Activated naive CD8-positive, alpha-beta T cell treated with anti-CD3 and anti-CD28 coated beads for 36 hours (primary cell): ENCODE data around the gene C2CD4B. TPM values are rescaled to one million over a fixed set of nuclear protein-coding genes. Genes with fewer than 3 reads are reported as not detected.

Experiments used
- DNase-seq: peaks from one replicate; pipeline ENCODE4 v3.0.0; 2021
- H3K27ac Mint-ChIP-seq: one replicate; pipeline ENCODE4 v1.8.0; 2022; ENCODE audit warnings: mild to moderate bottlenecking, moderate library complexity, mixed read lengths
- H3K27me3 Mint-ChIP-seq: one replicate; pipeline ENCODE4 v1.8.0; 2022; ENCODE audit warnings: mild to moderate bottlenecking, mixed read lengths
- H3K36me3 Mint-ChIP-seq: one replicate; pipeline ENCODE4 v1.8.0; 2021; ENCODE audit warnings: mild to moderate bottlenecking, mixed read lengths
- H3K4me1 Mint-ChIP-seq: one replicate; pipeline ENCODE4 v1.8.0; 2021; ENCODE audit warnings: mixed read lengths
- H3K4me3 Mint-ChIP-seq: one replicate; pipeline ENCODE4 v1.8.0; 2022; ENCODE audit warnings: mild to moderate bottlenecking, moderate library complexity, mixed read lengths
- H3K9me3 Mint-ChIP-seq: one replicate; pipeline ENCODE4 v1.8.0; 2022; ENCODE audit warnings: mixed read lengths
- total RNA-seq, 2 experiments: library from RNA; stranded (reverse); gene quantifications; one replicate each; pipeline ENCODE4 v1.2.3, GENCODE V29; 2021

Gene C2CD4B
- total RNA-seq, 2 experiments from 2014 or later: not detected

GRCh38 chr15:62165793-62166375 lies 799 bp upstream of the C2CD4B start:
- Mint-ChIP-seq H3K36me3 (no peaks in the 10 kb centered on the region), H3K27me3 (peaks cover 71% of the 10 kb centered on the region), H3K9me3 (no peaks in the 10 kb centered on the region), H3K4me3 (peak overlapping the region; percentile 55), H3K27ac (no peak overlapping the region), H3K4me1 (peaks cover 17% of the 10 kb centered on the region)
- no peak for DNase-seq

- H3K36me3 Mint-ChIP-seq: no peaks in the 10 kb centered on the region
- H3K9me3 Mint-ChIP-seq: peaks cover 2% of the 10 kb centered on the region
- H3K4me3 Mint-ChIP-seq: peak overlapping the region; percentile 73
- H3K4me1 Mint-ChIP-seq: peaks cover 17% of the 10 kb centered on the region
- peaks cover 74% of the 10 kb centered on the region for H3K27me3 Mint-ChIP-seq
- DNase-seq: peak; percentile 35
- H3K27ac Mint-ChIP-seq: no peak overlapping the region
Observed at GRCh38 chr15:62164396-62165103, 535 bp downstream of the C2CD4B start.

GRCh38 chr15:62164014-62164395 lies 1.1 kb downstream of the C2CD4B start:
- no peak for DNase-seq
- Mint-ChIP-seq H3K9me3 (peaks cover 4% of the 10 kb centered on the region), H3K36me3 (no peaks in the 10 kb centered on the region), H3K4me3 (no peak overlapping the region), H3K27ac (no peak overlapping the region), H3K4me1 (peaks cover 17% of the 10 kb centered on the region), H3K27me3 (peaks cover 76% of the 10 kb centered on the region)

GRCh38 chr15:62163397-62164013 lies 1.6 kb downstream of the C2CD4B start:
- Mint-ChIP-seq H3K27ac (no peak overlapping the region), H3K4me3 (peak overlapping the region; percentile 38), H3K9me3 (peaks cover 7% of the 10 kb centered on the region), H3K4me1 (peaks cover 17% of the 10 kb centered on the region), H3K27me3 (peaks cover 78% of the 10 kb centered on the region), H3K36me3 (no peaks in the 10 kb centered on the region)
- no peak for DNase-seq

- H3K36me3 Mint-ChIP-seq: peaks cover 4% of the 10 kb centered on the region
- peaks cover 29% of the 10 kb centered on the region for H3K4me1 Mint-ChIP-seq
- no peak overlapping the region for H3K4me3 Mint-ChIP-seq
- no peak overlapping the region for H3K27ac Mint-ChIP-seq
- peaks cover 13% of the 10 kb centered on the region for H3K9me3 Mint-ChIP-seq
- peaks cover 29% of the 10 kb centered on the region for H3K27me3 Mint-ChIP-seq
- DNase-seq: no peak
Observed at GRCh38 chr15:62153228-62153627, 11.9 kb downstream of the C2CD4B start.

DNA sequence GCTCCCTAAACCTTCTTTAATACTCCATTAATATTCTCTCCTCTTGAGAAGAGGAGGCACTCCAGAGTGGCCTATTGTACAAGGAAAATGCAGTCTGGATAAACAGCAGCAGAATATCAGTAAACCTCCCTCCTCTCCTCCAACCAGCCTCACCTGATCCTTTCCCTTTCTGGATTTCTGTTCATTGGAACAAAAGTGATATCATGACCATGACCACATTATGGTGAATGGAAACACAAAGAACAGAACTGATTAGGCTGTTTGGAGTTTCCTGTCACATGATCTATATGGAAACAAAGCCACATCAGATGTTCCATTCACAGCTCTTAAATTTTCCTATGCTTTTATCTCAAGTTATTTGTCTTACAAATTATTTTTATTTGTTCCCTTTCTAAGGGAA lies 14.6 kb downstream of the C2CD4B start:
- H3K36me3 Mint-ChIP-seq: peaks cover 3% of the 10 kb centered on the region
- H3K27ac Mint-ChIP-seq: peak overlapping the region; percentile 73
- peaks cover 29% of the 10 kb centered on the region for H3K4me1 Mint-ChIP-seq
- DNase-seq: no peak
- peaks cover 19% of the 10 kb centered on the region for H3K27me3 Mint-ChIP-seq
- peaks cover 8% of the 10 kb centered on the region for H3K9me3 Mint-ChIP-seq
- H3K4me3 Mint-ChIP-seq: no peak overlapping the region

GRCh38 chr15:62149729-62150128 lies 15.4 kb downstream of the C2CD4B start:
- Mint-ChIP-seq H3K4me3 (no peak overlapping the region), H3K4me1 (peaks cover 29% of the 10 kb centered on the region), H3K36me3 (peaks cover 3% of the 10 kb centered on the region), H3K27ac (peak overlapping the region; percentile 73), H3K27me3 (peaks cover 14% of the 10 kb centered on the region), H3K9me3 (peaks cover 8% of the 10 kb centered on the region)
- no peak for DNase-seq

GRCh38 chr15:62147551-62147950 lies 17.5 kb downstream of the C2CD4B start:
- Mint-ChIP-seq H3K9me3 (peaks cover 8% of the 10 kb centered on the region), H3K4me1 (peaks cover 21% of the 10 kb centered on the region), H3K36me3 (peaks cover 3% of the 10 kb centered on the region), H3K27me3 (peaks cover 9% of the 10 kb centered on the region), H3K4me3 (no peak overlapping the region), H3K27ac (no peak overlapping the region)
- no peak for DNase-seq

- H3K4me3 Mint-ChIP-seq: no peak overlapping the region
- DNase-seq: no peak
- peaks cover 20% of the 10 kb centered on the region for H3K4me1 Mint-ChIP-seq
- peaks cover 8% of the 10 kb centered on the region for H3K9me3 Mint-ChIP-seq
- H3K27ac Mint-ChIP-seq: no peak overlapping the region
- peaks cover 3% of the 10 kb centered on the region for H3K36me3 Mint-ChIP-seq
- peaks cover 9% of the 10 kb centered on the region for H3K27me3 Mint-ChIP-seq
Observed at GRCh38 chr15:62147149-62147548, 17.9 kb downstream of the C2CD4B start.

DNA sequence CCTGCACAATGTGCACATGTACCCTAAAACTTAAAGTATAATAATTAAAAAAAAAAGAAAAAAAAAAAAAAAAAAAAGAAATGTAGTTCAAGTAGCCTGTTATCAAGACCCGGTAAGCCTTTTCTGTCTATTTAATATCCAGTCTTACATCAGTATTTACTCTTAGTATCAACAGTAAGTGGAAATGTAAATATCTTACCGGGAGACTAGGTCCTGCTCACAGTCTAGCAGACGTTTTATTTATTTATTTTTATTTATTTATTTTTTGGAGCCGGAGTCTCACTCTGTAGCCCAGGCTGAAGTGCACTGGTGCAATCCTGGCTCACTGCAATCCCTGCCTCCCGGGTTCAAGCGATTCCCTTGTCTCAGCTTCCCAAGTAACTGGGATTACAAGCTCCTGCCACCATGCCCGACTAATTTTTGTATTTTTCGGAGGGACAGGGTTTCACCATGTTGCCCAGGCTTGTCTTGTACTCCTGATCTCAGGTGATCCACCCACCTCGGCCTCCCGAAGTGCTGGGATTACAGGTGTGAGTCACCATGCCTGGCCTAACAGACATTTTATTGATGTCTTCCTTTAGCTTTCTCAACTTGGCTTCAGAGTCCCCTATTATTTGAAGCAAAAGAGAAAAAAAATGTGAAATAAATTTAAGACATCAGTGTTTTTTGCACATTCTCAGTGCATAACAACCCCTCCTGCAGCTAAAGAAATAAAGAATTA lies 19.9 kb downstream of the C2CD4B start:
- DNase-seq: no peak
- Mint-ChIP-seq H3K4me1 (peaks cover 6% of the 10 kb centered on the region), H3K27ac (no peak overlapping the region), H3K4me3 (no peak overlapping the region), H3K9me3 (peaks cover 2% of the 10 kb centered on the region), H3K36me3 (no peaks in the 10 kb centered on the region), H3K27me3 (peaks cover 15% of the 10 kb centered on the region)

- Mint-ChIP-seq H3K4me3 (no peak overlapping the region), H3K36me3 (no peaks in the 10 kb centered on the region), H3K9me3 (no peaks in the 10 kb centered on the region), H3K27ac (no peak overlapping the region), H3K4me1 (no peaks in the 10 kb centered on the region), H3K27me3 (peaks cover 23% of the 10 kb centered on the region)
- DNase-seq: no peak
Observed at GRCh38 chr15:62142736-62143135, 22.3 kb downstream of the C2CD4B start.

DNA sequence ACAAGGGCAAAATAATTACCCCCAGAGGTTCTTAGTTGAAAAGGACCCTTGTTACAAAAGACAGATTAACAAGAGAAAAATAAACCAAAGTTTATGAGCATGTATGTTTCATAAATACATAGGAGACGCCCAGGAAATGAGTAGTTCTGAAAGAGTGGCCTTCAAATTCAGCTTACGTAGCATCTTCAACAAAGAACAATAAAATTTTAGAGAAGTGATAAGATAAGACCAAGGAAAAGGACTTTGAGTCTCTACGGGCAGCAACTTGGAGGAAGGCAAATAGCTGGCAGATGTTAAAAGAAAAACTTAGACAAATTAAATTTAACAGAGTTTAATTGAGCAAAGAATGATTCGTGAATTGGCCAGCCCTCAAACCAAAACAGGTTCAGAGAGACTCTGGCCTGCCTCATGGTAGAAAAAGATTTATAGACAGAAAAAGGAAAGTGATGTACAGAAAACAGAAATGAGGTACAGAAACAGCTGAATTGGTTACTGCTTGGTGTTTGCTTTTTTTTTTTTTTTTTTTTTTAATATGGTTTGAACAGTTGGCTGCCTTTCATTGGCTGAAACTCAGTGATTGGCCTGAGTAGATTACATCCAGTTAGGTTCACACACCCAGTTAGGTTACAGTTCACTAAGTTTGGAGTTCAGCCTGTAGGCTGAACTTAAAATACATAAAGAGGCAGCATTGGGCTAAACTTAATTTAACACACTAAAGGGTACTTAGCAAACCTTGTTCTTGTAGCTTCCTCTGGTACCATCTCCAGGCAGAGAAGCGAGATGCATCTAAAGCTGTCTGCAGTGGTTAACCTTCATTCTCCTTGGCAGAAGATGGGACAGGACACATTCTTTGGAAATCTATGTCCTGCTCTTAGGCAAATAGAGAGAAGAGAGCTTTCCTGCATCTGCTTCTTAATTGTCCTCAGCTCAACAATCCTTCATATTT lies 23.2 kb downstream of the C2CD4B start:
- Mint-ChIP-seq H3K36me3 (no peaks in the 10 kb centered on the region), H3K27me3 (peaks cover 24% of the 10 kb centered on the region), H3K4me1 (no peaks in the 10 kb centered on the region), H3K9me3 (no peaks in the 10 kb centered on the region), H3K4me3 (no peak overlapping the region), H3K27ac (no peak overlapping the region)
- no peak for DNase-seq

DNA sequence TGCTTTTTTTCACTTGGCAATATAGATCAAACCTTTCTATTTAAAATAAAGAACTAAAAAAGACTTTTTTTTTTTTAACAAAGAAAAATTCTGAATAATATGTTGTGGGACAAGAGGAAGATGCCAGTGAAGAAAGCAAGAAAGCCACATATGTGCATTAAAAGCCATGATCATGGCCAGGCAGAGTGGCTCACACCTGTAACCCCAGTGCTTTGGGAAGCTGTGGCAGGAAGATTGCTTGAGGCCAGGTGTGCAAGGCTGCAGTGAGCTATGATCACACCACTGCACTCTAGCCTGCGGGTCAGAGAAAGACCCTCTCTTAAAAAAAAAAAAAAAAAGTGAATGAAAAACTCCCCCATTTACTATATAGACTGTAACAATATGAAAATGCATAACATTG lies 23.9 kb downstream of the C2CD4B start:
- H3K27ac Mint-ChIP-seq: no peak overlapping the region
- H3K27me3 Mint-ChIP-seq: peaks cover 21% of the 10 kb centered on the region
- no peaks in the 10 kb centered on the region for H3K9me3 Mint-ChIP-seq
- no peaks in the 10 kb centered on the region for H3K36me3 Mint-ChIP-seq
- no peaks in the 10 kb centered on the region for H3K4me1 Mint-ChIP-seq
- DNase-seq: no peak
- H3K4me3 Mint-ChIP-seq: no peak overlapping the region

GRCh38 chr15:62138124-62138523 lies 27.0 kb downstream of the C2CD4B start:
- Mint-ChIP-seq H3K27me3 (peaks cover 28% of the 10 kb centered on the region), H3K9me3 (no peaks in the 10 kb centered on the region), H3K4me1 (no peaks in the 10 kb centered on the region), H3K27ac (no peak overlapping the region), H3K36me3 (no peaks in the 10 kb centered on the region), H3K4me3 (no peak overlapping the region)
- no peak for DNase-seq
